ENCODE data around the gene SPDYE4. TPM values are rescaled to one million over a fixed set of nuclear protein-coding genes. Genes with fewer than 3 reads are reported as not detected.

The SPDYE4 gene
- total RNA-seq, 2 experiments from 2014 or later, result not detected

GRCh38 chr17:8728251-8728938 is 30.0 kb downstream of the SPDYE4 start:
- Histone ChIP-seq H3K4me1 (ENCODE audit: insufficient read depth, low read length, poor library complexity, severe bottlenecking) (no peaks in the 10 kb centered on the region), H3K79me2 (ENCODE audit: insufficient read depth, low read depth, low read length) (no peaks in the 10 kb centered on the region), H3K36me3 (ENCODE audit: insufficient read depth, low read length) (no peaks in the 10 kb centered on the region), H2AFZ (ENCODE audit: low read length) (no peak overlapping the region), H3K9me2 (ENCODE audit: insufficient read depth, low read length) (no peaks in the 10 kb centered on the region), H3K4me2 (ENCODE audit: low read length) (no peak overlapping the region), H3K4me3 (ENCODE audit: low read depth, low read length, poor library complexity, severe bottlenecking) (no peak overlapping the region), H4K20me1 (ENCODE audit: insufficient read depth, low read length) (no peaks in the 10 kb centered on the region), H3K27ac (ENCODE audit: low read depth, low read length, poor library complexity, severe bottlenecking) (no peak overlapping the region), H3K9me3 (ENCODE audit: low read length) (no peaks in the 10 kb centered on the region)
- ChIA-PET POLR2A (interaction anchor here (0.6 kb wide), 1 partner anchor 292 kb away, joined by 3 read pairs; the partner anchor contains the start of gene NDEL1), CTCF (ENCODE audit: unreplicated experiment) (no interaction called here)
- no TSS peak for BruUV-seq (replicated peaks)
- no peak for DNase-seq (ENCODE audit: low spot score)
- TF ChIP-seq CTCF (conservative IDR thresholded peaks at IDR 0.05; ENCODE audit: low read length), result no peak
- TF ChIP-seq EZH2phosphoT487 (IDR thresholded peaks at IDR 0.05; ENCODE audit: borderline replicate concordance, low read depth, low read length), result no peak
- intact Hi-C loops (cut with micrococcal nuclease; ENCODE audit: unreplicated experiment), result no loop called here

- Histone ChIP-seq H4K20me1 (ENCODE audit: insufficient read depth, low read length) (no peaks in the 10 kb centered on the region), H3K36me3 (ENCODE audit: insufficient read depth, low read length) (no peaks in the 10 kb centered on the region), H3K4me3 (ENCODE audit: low read depth, low read length, poor library complexity, severe bottlenecking) (no peak overlapping the region), H3K4me2 (ENCODE audit: low read length) (no peak overlapping the region), H3K9me3 (ENCODE audit: low read length) (no peaks in the 10 kb centered on the region), H3K79me2 (ENCODE audit: insufficient read depth, low read depth, low read length) (no peaks in the 10 kb centered on the region), H3K9me2 (ENCODE audit: insufficient read depth, low read length) (no peaks in the 10 kb centered on the region), H3K4me1 (ENCODE audit: insufficient read depth, low read length, poor library complexity, severe bottlenecking) (no peaks in the 10 kb centered on the region), H2AFZ (ENCODE audit: low read length) (no peak overlapping the region), H3K27ac (ENCODE audit: low read depth, low read length, poor library complexity, severe bottlenecking) (no peak overlapping the region)
- no TSS peak for BruUV-seq (replicated peaks)
- ChIA-PET CTCF (ENCODE audit: unreplicated experiment) (no interaction called here), POLR2A (no interaction called here)
- no peak for TF ChIP-seq EZH2phosphoT487 (IDR thresholded peaks at IDR 0.05; ENCODE audit: borderline replicate concordance, low read depth, low read length)
- no peak for DNase-seq (ENCODE audit: low spot score)
- intact Hi-C loops (cut with micrococcal nuclease; ENCODE audit: unreplicated experiment), result no loop called here
Observed at GRCh38 chr17:8726941-8727555, 31.3 kb downstream of the SPDYE4 start.

- no peaks in the 10 kb centered on the region for H4K20me1 ChIP-seq (ENCODE audit: insufficient read depth, low read length)
- no peak for DNase-seq (ENCODE audit: low spot score)
- no peak for TF ChIP-seq EZH2phosphoT487 (IDR thresholded peaks at IDR 0.05; ENCODE audit: borderline replicate concordance, low read depth, low read length)
- no peak for TF ChIP-seq CTCF (conservative IDR thresholded peaks at IDR 0.05; ENCODE audit: low read length)
- H3K9me2 ChIP-seq (ENCODE audit: insufficient read depth, low read length), result no peaks in the 10 kb centered on the region
- H2AFZ ChIP-seq (ENCODE audit: low read length), result no peak overlapping the region
- CTCF ChIA-PET (ENCODE audit: unreplicated experiment), result no interaction called here
- BruUV-seq (replicated peaks), result no TSS peak
- H3K4me3 ChIP-seq (ENCODE audit: low read depth, low read length, poor library complexity, severe bottlenecking), result no peak overlapping the region
- H3K4me1 ChIP-seq (ENCODE audit: insufficient read depth, low read length, poor library complexity, severe bottlenecking), result no peaks in the 10 kb centered on the region
- H3K36me3 ChIP-seq (ENCODE audit: insufficient read depth, low read length), result no peaks in the 10 kb centered on the region
- H3K9me3 ChIP-seq (ENCODE audit: low read length), result no peaks in the 10 kb centered on the region
- H3K27ac ChIP-seq (ENCODE audit: low read depth, low read length, poor library complexity, severe bottlenecking), result no peak overlapping the region
- H3K79me2 ChIP-seq (ENCODE audit: insufficient read depth, low read depth, low read length), result no peaks in the 10 kb centered on the region
- POLR2A ChIA-PET, result no interaction called here
- intact Hi-C loops (cut with micrococcal nuclease; ENCODE audit: unreplicated experiment), result no loop called here
- H3K4me2 ChIP-seq (ENCODE audit: low read length), result no peak overlapping the region
Observed at GRCh38 chr17:8725881-8726876, 32.2 kb downstream of the SPDYE4 start.

Data from OCI-LY7 (cell line).